A549 treated with CpdA at 1 μM for 4 hours (cell line): ENCODE measurements around the gene BAZ1B. TPM values are rescaled to one million over a fixed set of nuclear protein-coding genes. Genes with fewer than 3 reads are reported as not detected.

ENCODE experiments used
- total RNA-seq: library from RNA; stranded (reverse); fragments of 200-300 nt; extraction: Qiagen RNA extraction; gene quantifications from 5 replicates; pipeline ENCODE4 v1.2.3, GENCODE V29; 2022; ENCODE audit warnings: low read depth

BAZ1B gene, protein sequence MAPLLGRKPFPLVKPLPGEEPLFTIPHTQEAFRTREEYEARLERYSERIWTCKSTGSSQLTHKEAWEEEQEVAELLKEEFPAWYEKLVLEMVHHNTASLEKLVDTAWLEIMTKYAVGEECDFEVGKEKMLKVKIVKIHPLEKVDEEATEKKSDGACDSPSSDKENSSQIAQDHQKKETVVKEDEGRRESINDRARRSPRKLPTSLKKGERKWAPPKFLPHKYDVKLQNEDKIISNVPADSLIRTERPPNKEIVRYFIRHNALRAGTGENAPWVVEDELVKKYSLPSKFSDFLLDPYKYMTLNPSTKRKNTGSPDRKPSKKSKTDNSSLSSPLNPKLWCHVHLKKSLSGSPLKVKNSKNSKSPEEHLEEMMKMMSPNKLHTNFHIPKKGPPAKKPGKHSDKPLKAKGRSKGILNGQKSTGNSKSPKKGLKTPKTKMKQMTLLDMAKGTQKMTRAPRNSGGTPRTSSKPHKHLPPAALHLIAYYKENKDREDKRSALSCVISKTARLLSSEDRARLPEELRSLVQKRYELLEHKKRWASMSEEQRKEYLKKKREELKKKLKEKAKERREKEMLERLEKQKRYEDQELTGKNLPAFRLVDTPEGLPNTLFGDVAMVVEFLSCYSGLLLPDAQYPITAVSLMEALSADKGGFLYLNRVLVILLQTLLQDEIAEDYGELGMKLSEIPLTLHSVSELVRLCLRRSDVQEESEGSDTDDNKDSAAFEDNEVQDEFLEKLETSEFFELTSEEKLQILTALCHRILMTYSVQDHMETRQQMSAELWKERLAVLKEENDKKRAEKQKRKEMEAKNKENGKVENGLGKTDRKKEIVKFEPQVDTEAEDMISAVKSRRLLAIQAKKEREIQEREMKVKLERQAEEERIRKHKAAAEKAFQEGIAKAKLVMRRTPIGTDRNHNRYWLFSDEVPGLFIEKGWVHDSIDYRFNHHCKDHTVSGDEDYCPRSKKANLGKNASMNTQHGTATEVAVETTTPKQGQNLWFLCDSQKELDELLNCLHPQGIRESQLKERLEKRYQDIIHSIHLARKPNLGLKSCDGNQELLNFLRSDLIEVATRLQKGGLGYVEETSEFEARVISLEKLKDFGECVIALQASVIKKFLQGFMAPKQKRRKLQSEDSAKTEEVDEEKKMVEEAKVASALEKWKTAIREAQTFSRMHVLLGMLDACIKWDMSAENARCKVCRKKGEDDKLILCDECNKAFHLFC (N-terminal part only)
- total RNA-seq = 54.1 to 72.4 TPM (median 61.7 TPM) in 5 replicates

GRCh38 chr7:73522105-73522872 is at the start of gene BAZ1B:
Gene BAZ1B (minus strand): TSS chr7:73522293. CDS start chr7:73521933, 360 bp downstream.

DNA sequence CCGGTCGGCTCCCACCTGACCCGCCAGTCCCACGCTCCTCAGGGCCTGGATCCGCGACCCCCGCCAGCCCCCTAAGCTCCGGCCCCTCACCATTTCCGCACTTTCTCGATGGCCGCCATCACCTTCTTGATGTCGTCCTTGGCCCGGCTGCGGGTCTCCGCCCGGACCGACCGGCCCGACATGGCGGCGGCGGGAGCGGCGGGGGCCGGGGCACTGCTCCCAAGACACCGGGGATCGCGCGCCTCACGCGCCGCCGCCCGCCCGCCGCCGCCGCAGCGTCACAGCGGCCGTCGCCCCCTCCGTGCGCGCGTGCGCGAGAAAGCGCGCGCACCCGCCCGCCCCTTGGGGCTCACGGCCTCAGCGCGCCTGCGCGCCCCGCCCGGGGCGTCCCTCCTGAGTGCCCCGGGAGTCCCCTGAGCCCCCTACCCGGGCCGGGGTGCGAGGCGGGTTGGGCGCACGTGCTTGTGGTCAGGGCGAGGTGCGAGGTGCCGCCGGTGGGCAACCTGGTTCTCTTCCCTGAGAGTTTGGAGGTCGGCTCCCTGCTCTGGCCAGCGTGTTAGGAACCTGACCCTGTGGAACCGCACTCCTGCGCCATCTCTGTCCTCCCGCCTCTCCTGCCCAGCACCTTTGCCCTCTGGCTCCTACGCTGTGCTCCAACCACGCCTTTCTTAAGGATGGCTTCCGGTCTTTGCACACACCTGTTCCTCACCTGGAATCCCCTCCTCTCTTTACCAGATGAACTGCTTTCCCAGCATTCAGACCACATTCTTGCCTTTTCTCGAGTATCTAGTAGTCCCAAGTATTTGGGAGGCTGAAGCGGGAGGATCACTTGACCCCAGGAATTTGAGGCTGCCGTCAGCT is 35.5 kb upstream of the BAZ1B start, which contains the start of gene BCL7B:
BCL7B (minus strand) TSS at position 294 of the 861 bp plus-strand sequence; CDS start at position 182, 112 bp downstream.

Other genes with a start within 250 kb of the BAZ1B start
- gene NSUN5, start 213.5 kb downstream of the BAZ1B start, total RNA-seq = 42.8 to 57.9 TPM (median 56.9 TPM) in 5 replicates
- not detected in 5 replicates for gene TRIM50, start 194.2 kb downstream of the BAZ1B start, total RNA-seq
- not detected in 5 replicates for gene FKBP6, start 194.1 kb downstream of the BAZ1B start, total RNA-seq
- gene FZD9, start 88.5 kb downstream of the BAZ1B start, total RNA-seq = 0.99 to 2.4 TPM (median 1.9 TPM) in 5 replicates
- 62.6 to 80.5 TPM (median 71.7 TPM) in 5 replicates for gene BCL7B, start 35.4 kb upstream of the BAZ1B start, total RNA-seq
- 52.8 to 61.3 TPM (median 55.6 TPM) in 5 replicates for gene TBL2, start 56.3 kb upstream of the BAZ1B start, total RNA-seq
- 0.78 to 1.7 TPM (median 1.4 TPM) in 5 replicates for gene MLXIPL, start 102.2 kb upstream of the BAZ1B start, total RNA-seq
- 2.2 to 5.4 TPM (median 4.5 TPM) in 5 replicates for gene VPS37D, start 145.5 kb upstream of the BAZ1B start, total RNA-seq
- gene DNAJC30, start 161.2 kb upstream of the BAZ1B start, total RNA-seq = 7.7 to 10.7 TPM (median 9.2 TPM) in 5 replicates
- 122 to 159 TPM (median 137 TPM) in 5 replicates for gene BUD23, start 161.3 kb upstream of the BAZ1B start, total RNA-seq
- gene STX1A, start 197.4 kb upstream of the BAZ1B start, total RNA-seq = 74.5 to 85.6 TPM (median 84.1 TPM) in 5 replicates
- gene ABHD11, start 216.5 kb upstream of the BAZ1B start, total RNA-seq = 18.8 to 26.8 TPM (median 25.0 TPM) in 5 replicates
- 1.4 to 3.8 TPM (median 3.1 TPM) in 5 replicates for gene CLDN3, start 248.0 kb upstream of the BAZ1B start, total RNA-seq